22Rv1 (cell line): ENCODE measurements around the gene AMN.

Source experiments
- H3K27ac ChIP-seq: fragments of 450-650 bp; 2 replicates; pipeline ENCODE4 v1.5.1; 2017
- ZFX ChIP-seq: fragments of 450-650 bp; IDR thresholded peaks from 2 replicates; pipeline ENCODE4 v1.6.1; 2017; ENCODE audit warnings: antibody characterized with exemption, borderline replicate concordance
- TF ChIP-seq, protein P1 (sequence below): fragments of 450-650 bp; IDR thresholded peaks from 2 replicates; pipeline ENCODE4 v1.5.1; 2017; ENCODE audit warnings: mild to moderate bottlenecking

AMN gene

DNA sequence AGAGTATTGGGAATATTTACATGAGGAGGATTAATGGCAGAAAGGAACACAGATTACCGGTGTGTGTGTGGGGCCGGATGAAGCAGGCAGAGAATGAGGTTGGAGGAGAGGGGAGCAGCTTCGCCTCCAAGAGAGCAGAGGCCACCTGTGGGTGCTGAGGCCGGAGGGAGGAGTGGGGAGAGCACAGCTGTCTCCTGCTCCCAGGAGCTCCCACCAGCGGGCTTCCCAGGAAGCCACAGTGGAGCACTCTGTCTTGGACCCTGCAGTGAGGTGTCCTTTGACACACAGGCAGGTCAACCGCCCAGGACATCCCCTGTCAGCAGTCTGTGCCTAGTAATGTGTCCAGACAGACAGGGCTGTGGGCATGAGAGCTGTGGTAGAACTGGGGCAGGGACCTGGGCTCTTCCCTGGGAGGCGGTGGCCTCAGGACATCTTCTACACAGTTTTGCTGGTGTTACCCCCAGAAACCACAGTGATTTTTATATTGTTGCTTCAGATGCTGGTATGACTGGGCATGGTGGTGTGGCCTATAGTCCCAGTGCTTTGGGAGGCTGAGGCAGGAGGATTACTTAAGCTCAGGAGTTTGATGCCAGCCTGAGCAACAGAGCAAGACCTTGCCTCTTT lies 18.5 kb upstream of the AMN start:
- TF ChIP-seq, protein P1, sequence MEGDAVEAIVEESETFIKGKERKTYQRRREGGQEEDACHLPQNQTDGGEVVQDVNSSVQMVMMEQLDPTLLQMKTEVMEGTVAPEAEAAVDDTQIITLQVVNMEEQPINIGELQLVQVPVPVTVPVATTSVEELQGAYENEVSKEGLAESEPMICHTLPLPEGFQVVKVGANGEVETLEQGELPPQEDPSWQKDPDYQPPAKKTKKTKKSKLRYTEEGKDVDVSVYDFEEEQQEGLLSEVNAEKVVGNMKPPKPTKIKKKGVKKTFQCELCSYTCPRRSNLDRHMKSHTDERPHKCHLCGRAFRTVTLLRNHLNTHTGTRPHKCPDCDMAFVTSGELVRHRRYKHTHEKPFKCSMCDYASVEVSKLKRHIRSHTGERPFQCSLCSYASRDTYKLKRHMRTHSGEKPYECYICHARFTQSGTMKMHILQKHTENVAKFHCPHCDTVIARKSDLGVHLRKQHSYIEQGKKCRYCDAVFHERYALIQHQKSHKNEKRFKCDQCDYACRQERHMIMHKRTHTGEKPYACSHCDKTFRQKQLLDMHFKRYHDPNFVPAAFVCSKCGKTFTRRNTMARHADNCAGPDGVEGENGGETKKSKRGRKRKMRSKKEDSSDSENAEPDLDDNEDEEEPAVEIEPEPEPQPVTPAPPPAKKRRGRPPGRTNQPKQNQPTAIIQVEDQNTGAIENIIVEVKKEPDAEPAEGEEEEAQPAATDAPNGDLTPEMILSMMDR = no peak
- TF ChIP-seq ZFX = no peak

DNA sequence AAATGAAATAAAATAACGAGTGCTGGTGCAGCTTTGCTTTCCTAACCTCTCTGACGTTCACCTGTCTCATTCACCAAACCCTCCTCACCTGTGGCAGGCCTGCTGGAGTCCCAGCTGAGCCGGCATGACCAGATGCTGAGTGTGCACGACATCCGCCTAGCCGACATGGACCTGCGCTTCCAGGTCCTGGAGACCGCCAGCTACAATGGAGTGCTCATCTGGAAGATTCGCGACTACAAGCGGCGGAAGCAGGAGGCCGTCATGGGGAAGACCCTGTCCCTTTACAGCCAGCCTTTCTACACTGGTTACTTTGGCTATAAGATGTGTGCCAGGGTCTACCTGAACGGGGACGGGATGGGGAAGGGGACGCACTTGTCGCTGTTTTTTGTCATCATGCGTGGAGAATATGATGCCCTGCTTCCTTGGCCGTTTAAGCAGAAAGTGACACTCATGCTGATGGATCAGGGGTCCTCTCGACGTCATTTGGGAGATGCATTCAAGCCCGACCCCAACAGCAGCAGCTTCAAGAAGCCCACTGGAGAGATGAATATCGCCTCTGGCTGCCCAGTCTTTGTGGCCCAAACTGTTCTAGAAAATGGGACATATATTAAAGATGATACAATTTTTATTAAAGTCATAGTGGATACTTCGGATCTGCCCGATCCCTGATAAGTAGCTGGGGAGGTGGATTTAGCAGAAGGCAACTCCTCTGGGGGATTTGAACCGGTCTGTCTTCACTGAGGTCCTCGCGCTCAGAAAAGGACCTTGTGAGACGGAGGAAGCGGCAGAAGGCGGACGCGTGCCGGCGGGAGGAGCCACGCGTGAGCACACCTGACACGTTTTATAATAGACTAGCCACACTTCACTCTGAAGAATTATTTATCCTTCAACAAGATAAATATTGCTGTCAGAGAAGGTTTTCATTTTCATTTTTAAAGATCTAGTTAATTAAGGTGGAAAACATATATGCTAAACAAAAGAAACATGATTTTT lies 17.1 kb upstream of the AMN start:
- no peak for TF ChIP-seq ZFX
- TF ChIP-seq, protein P1 = no peak
- H3K27ac ChIP-seq = no peak overlapping the region

More for the DNA sequence above, 18.5 kb upstream of the AMN start:
- no peak overlapping the region for H3K27ac ChIP-seq

DNA sequence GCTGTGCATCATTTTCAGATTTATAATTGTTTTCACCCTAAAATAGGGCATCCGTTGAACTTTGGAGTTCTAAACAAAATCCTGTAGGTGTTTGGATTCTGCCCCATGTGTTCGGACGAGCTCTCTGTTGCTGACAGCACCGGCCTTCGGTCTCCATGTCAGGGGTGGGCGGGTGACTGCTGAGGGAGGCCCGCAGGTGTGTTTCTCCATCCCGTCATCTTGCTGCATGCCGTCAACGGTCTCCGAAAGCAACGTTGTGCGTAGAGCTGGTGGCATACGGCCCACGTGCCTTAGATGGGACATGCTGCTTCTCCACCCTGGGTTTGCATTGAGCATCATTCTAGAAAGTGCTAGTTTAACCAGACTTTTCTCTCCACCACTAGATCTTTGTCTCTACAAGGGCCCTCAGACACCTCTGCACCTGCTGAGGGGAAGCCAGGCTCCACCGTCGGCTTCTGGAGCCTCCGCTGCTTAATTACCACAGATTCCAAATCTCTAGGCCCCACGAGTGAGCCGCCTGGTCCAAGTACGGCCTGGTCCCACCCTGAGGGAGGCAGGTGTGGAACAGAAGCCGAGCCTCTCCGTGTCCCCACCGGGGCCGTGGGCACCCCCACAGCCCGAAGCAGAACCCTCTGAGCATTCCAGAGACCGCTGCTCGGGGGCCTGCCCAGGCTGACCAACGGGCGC lies 15.7 kb upstream of the AMN start:
- H3K27ac ChIP-seq = no peak overlapping the region
- TF ChIP-seq ZFX = no peak
- TF ChIP-seq, protein P1 = no peak

DNA sequence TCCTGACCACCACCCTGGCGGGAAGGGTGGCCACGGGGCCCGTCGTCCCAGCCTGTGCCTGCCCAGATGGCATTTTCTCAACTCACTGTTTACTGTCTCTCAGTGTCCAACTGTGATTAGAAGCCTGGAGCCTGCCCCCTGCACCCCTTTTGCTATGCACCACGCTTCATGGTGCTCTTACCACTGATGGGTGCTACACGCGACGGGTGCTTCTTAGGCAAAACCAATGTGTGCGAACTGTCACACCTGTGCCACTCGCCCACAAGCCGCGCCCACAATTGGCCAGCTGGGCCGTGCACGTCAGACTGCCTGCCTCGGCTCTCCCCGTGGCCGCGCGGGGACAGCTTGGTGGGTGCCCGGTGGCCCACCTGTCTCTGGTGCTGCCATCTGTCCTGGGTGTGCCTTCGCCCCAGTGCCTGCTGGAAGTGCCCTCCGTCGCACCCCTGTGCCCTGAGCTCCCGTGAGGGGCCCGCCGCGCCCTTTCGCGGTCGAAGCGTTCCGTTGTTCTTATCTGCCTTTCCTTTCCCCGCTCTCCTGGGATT lies 15.1 kb upstream of the AMN start:
- no peak for TF ChIP-seq ZFX
- TF ChIP-seq, protein P1 = no peak
- no peak overlapping the region for H3K27ac ChIP-seq

DNA sequence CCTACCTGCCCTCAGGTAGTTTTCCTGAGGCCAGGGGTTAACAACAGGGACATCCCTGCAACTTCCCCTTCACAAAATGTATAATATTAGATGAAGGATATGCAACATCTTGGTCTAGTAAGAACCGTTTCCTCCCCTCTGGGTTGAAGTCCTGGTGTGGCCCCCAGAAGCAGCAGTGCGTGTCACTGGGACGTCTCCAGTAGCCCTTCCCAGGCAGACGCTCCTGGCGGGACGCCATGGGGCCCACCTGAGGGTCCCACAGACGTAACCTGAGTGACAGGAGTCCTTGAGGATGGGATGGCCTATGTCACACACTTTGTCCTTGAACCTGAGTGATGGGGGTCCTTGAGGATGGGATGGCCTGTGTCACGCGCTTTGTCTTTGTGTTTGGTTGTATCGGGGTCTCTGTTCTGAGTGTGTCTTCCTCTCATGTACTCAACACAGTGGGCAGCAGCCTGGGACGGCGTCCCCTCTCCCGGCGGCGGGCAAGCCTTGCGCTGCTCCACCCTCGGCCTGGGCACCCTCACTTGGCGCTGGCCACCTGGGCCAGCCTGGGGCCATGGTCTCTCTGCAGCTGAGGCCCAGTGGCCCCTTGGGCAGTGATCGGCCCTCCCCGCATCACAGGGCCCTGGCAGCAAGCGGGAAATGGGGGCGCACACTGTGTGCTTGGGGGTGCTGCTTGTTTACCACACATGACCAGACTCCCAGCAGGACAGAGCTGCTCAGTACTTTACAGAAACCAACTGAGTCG lies 14.3 kb upstream of the AMN start:
- H3K27ac ChIP-seq = no peak overlapping the region
- TF ChIP-seq ZFX = no peak

DNA sequence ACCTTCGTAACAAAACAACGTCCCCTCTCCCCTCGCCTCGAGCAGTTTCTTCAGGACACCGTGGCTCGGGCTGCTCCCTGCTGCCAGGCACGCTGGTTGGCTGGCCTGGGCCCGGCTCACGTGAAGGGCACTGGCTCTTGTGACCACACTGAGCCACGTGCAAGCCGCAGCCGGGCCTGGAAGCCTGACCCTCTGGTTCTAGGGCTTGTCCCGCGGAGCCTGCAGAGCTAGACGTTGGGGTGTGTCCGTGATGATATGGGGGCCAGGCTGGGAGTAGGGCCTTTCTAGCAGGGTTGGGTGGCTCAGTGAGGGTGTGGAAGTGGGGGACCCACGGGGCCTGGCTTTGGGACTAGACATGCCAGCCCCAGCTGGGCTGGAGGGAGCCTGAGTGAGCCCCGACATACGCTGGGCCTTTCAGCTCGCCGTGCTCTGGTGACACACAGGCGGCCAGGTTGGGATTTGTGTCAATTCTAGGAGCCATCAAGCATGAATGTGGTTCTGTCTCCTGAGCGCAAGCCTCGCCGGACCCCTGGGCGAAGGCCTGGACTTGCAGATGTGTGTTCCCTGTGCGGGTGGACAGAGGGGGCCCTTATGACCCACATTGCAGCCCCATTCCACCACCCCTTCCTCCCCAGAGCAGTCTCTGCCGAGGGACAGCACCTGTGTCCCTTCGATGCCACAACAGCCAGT lies 13.6 kb upstream of the AMN start:
- no peak overlapping the region for H3K27ac ChIP-seq
- TF ChIP-seq, protein P1 = no peak
